Stimulated activated CD4-positive, alpha-beta T cell treated with anti-CD3 and anti-CD28 coated beads, Interleukin-1b, Interleukin-23, amount 100 ng/mL, for 1 hour (primary cell): ENCODE data around the gene GLG1.
"Not testable (repeated sequence)": the region's sequence is repeated elsewhere in the genome, so short reads cannot be mapped to it uniquely, and the experiment has no call there.

Source experiments
- DNase-seq, 2 donors: peaks; one replicate each; pipeline ENCODE4 v3.0.0-alpha.2; 2020; ENCODE audit warnings: low read depth in 2 of 2

GLG1 gene

DNA sequence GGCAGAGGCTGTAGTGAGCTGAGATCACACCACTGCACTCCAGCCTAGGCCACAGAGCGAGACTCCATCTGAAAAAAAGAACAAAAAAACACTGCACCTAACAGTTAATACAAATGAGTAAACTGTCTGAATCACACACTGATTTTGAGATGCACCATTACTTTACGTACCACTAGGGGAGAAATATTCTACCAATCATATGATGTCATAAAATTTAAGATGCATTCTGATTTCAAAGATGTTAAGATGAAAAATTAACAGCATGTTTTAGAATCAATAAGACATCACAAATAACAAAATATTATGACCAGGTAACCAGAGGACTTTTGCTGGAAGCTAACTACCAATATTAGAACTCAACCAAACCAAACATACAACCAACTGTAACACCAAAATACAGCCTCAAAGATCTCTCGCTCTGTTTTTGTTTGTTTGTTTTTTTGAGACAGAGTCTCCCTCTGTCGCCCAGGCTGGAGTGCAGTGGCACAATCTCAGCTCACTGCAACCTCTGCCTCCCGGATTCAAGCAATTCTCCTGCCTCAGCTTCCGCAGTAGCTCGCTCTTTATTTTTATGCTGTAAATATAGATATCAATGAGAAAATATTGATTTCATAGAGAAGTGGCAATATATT, 31.6 kb downstream of the GLG1 start:
- DNase-seq, result no peak

DNA sequence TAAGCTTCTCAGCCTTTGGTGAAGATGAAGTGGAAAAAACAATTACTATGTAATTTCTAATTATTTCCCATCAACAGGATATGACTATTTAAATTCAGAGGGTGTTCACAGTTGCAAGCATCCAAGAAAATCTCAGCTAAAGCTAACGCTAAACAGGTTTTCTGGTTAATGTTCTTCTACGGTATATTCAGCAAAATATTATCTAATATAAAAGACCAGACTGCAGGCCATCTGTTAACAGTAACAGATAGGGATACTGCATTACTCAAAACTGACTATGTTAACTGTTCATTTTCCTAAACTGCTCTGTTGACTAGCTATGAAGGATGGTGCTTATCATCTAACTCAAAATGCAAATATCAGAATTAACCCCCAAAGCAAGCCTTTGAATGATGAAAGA, 32.8 kb downstream of the GLG1 start:
- no peak for DNase-seq

DNA sequence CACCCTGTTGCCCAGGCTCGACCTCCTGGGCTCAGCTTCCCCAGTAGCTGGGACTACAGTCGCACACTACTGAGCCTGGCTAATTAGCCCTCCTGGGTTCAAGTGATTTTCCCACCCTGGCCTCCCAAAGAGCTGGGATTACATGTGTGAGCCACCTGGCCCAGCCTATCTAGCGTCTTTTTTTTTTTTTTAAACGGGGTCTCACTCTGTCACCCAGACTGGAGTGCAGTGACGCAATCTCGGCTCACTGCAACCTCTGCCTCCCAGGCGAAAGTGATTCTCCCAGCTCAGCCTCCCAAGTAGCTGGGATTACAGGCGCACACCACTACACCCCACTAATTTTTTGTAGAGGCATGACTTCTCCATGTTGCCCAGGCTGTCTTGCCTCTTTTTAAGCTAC, 33.3 kb downstream of the GLG1 start:
- DNase-seq, result no peak

- no peak for DNase-seq
Observed at GRCh38 chr16:74570412-74571301, 36.3 kb downstream of the GLG1 start.

GRCh38 chr16:74568961-74569631, 37.8 kb downstream of the GLG1 start:
- DNase-seq, result no peak

- DNase-seq, result no peak
Observed at GRCh38 chr16:74567901-74568300, 39.0 kb downstream of the GLG1 start.

- no peak for DNase-seq
Observed at GRCh38 chr16:74565378-74565777, 41.5 kb downstream of the GLG1 start.

DNA sequence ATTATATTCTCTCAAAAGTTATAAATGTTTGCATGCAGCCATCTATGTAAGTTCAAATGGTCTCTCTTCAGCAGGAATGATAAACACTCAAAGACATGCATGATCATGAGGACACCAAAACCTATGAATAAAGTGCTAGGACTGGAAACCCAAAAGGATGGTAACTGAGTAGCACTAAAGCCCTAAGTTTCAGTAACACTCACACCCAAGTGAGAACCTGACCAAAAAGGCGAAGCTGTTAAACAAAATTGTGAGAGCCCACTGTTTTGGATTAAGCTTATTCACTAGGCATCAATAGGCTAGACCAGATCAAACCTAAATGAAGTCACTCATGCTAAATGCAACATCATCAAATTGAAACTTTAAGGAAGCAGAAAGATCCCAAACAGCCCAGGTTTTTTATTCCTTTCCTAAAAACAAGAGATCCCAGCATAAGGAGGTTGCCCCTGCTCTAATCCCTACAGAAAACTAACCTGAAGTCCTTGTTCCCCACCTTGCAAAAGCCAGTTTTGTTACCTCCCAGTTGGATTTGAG, 42.4 kb downstream of the GLG1 start:
- no peak for DNase-seq

- DNase-seq, result no peak
Observed at GRCh38 chr16:74563828-74564263, 43.1 kb downstream of the GLG1 start.

- DNase-seq, result no peak
Observed at GRCh38 chr16:74562117-74562516, 44.8 kb downstream of the GLG1 start.

GRCh38 chr16:74561626-74562025, 45.3 kb downstream of the GLG1 start:
- DNase-seq, result no peak

GRCh38 chr16:74560912-74561311, 46.0 kb downstream of the GLG1 start:
- DNase-seq, result no peak

DNA sequence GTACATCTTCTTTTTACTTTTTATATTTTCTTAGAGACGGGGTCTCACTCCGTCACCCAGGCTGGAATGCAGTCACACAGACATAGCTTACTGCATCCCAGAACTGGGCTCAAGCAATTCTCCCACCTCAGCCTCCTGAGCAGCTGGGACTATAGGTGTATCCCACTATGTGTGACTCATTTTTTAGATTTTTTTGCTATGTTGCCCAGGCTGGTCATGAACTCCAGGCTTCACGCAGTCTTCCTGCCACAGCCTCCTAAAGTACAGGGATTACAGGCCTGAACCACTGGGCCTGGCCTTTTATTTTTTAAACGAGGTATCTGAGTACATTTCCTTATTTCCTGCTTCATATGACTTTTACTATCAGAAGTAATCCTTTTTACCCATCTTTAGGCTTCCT, 48.0 kb downstream of the GLG1 start:
- no peak for DNase-seq

- no peak for DNase-seq
Observed at GRCh38 chr16:74557275-74557674, 49.6 kb downstream of the GLG1 start.

- no peak for DNase-seq
Observed at GRCh38 chr16:74556375-74556922, 50.5 kb downstream of the GLG1 start.

- DNase-seq, result not testable (repeated sequence)
Observed at GRCh38 chr16:74552357-74552756, 54.6 kb downstream of the GLG1 start.

GRCh38 chr16:74550227-74551019, 56.5 kb downstream of the GLG1 start:
- DNase-seq, result not testable (repeated sequence)

DNA sequence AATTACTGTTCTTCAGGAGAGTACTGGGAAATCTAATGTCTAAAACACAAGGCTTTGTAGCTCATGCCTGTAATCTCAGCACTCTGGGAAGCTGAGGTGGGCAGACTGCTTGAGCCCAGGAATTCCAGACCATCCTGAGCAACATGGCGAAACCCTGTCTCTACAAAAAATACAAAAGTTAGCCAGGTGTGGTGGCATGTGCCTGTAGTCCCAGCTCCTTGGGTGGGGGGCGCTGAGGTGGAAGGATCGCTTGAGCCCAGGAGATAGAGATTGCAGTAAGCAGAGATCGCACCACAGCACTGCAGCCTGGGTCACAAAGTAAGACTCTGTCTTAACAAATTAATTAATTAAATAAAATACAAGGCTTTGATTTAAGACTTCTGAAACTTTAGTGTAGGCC, 60.8 kb downstream of the GLG1 start:
- DNase-seq, result not testable (repeated sequence)

DNA sequence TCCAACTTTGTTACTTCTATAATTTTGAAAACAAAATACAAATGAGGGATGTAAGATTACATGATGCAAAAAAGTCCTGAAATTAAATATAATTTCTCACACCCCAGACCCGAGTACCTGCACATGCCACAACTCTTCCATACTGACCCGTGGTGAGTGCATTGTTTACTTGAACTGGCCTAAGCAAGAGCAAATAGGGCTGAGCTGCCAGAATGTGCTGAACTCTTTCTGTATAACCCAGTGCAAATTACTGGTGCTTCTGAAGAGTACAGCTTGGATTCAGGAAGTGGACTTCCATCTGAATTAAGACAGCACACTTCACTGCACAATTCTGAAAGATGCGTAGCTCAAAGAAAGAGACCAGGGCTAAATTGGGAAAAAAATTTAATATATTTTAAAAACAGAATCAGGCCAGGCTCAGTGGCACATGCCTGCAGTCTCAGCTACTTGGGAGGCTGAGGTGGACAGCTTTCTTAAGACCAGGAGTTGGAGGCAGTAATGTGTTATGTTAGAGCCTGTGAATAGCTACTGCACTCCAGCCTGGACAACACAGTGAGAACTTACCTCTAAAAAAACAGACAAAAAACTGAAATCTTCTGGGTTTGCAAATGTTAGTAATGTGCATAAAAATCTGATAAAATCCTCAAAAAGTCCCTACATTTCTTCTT, 63.9 kb downstream of the GLG1 start:
- DNase-seq, result not testable (repeated sequence)

GRCh38 chr16:74540663-74541062, 66.3 kb downstream of the GLG1 start:
- not testable (repeated sequence) for DNase-seq

GRCh38 chr16:74538801-74539200, 68.1 kb downstream of the GLG1 start:
- not testable (repeated sequence) for DNase-seq
